Left lung (tissue), 10 donors: ENCODE measurements around the gene TTC8. TPM values are rescaled to one million over a fixed set of nuclear protein-coding genes. Genes with fewer than 3 reads are reported as not detected.

Source experiments
- ATAC-seq: fragments of 200-7000 bp; cut with Tn5 transposase; one replicate; pipeline ENCODE4 v1.9.1; 2020; ENCODE audit warnings: moderate library complexity
- DNase-seq, 4 donors: peaks; one replicate each; pipeline ENCODE4 v3.0.0-alpha.2; 2013 to 2020
- H3K27ac ChIP-seq, 2 donors: fragments of 200-600 bp; sonication (generic) in 1 of 2; one replicate each; pipeline versions ENCODE4 v1.5.0 to v1.8.0; 2020 to 2021
- H3K27me3 ChIP-seq, 2 donors: fragments of 200-600 bp; sonication (generic) in 1 of 2; one replicate each; pipeline versions ENCODE4 v1.5.0 to v1.8.0; 2020 to 2021
- H3K36me3 ChIP-seq, 2 donors: fragments of 200-600 bp; sonication (generic) in 1 of 2; one replicate each; pipeline versions ENCODE4 v1.5.0 to v1.8.0; 2020 to 2021
- H3K4me1 ChIP-seq, 2 donors: fragments of 200-600 bp; one replicate each; pipeline ENCODE4 v1.8.0; 2021
- H3K4me3 ChIP-seq, 2 donors: fragments of 200-600 bp; sonication (generic) in 1 of 2; one replicate each; pipeline versions ENCODE4 v1.5.0 to v1.8.0; 2020 to 2021; ENCODE audit warnings: mild to moderate bottlenecking in 1 of 2
- H3K9me3 ChIP-seq, 2 donors: fragments of 200-600 bp; sonication (generic) in 1 of 2; one replicate each; pipeline versions ENCODE4 v1.5.0 to v1.8.0; 2020 to 2021
- CTCF ChIP-seq, 2 donors: fragments of 200-600 bp; sonication (generic) in 1 of 2; IDR thresholded peaks; one replicate each; pipeline versions ENCODE4 v1.5.0 to v1.8.0; 2021; ENCODE audit warnings: antibody characterized with exemption in 2 of 2
- intact Hi-C, 2 donors: fragments of 100-400 bp; cut with DNase I; formaldehyde crosslinking; loops; one replicate each; pipeline versions ENCODE4 v1.11.2 to v1.14.2; 2022
- polyA plus RNA-seq, 6 donors: library from polyadenylated mRNA; unstranded; fragments of 120-200 nt; gene quantifications; one replicate each; pipeline ENCODE4 v1.2.1, GENCODE V29; 2013; ENCODE audit not compliant: insufficient read length in 6 of 6
- total RNA-seq, 2 donors: library from RNA; stranded (reverse); fragmentation: NEBNext Ultra II Directional; extraction: Animal tissue kit (Norgen Biotek cat#: 25700); gene quantifications; one replicate each; pipeline ENCODE4 v1.2.1, GENCODE V29; 2021
- donor health status: DM: no; HTN: yes; CAD: no.
- donor health status: DM: no; HTN: no; CAD: no.

TTC8 gene
- total and polyA plus RNA-seq, 8 donors, result 17.3 to 45.9 (median 38.8) TPM

GRCh38 chr14:88838015-88838414, 13.6 kb downstream of the TTC8 start:
- H3K36me3 ChIP-seq, result no peaks in the 10 kb centered on the region
- no peak for DNase-seq
- H3K27ac ChIP-seq, result no peak overlapping the region
- H3K4me1 ChIP-seq, result no peaks in the 10 kb centered on the region
- no peak overlapping the region for H3K4me3 ChIP-seq
- no peak for ATAC-seq
- no peak for TF ChIP-seq CTCF (IDR thresholded peaks at IDR 0.05)
- no peaks in the 10 kb centered on the region for H3K27me3 ChIP-seq
- no peaks in the 10 kb centered on the region for H3K9me3 ChIP-seq
- intact Hi-C loops, result no loop called here

DNA sequence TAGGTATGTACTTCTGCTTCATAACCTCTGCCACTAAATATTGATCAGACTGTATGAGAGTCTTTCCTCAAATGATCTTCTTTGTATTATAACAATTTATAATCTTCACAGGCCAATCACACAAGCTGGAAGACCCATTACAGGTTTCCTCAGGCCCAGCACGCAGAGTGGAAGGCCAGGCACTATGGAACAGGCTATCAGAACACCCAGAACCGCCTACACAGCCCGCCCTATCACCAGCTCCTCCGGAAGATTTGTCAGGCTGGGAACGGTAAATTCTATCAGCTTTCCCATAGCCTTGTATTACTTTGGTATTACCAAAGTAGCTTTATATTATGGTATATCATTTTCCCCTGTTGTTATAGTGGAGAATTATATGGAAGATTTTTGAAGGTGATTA, 16.5 kb downstream of the TTC8 start:
- Histone ChIP-seq H3K9me3 (no peaks in the 10 kb centered on the region), H3K36me3 (no peaks in the 10 kb centered on the region), H3K27me3 (no peaks in the 10 kb centered on the region), H3K4me3 (no peak overlapping the region), H3K4me1 (no peaks in the 10 kb centered on the region), H3K27ac (no peak overlapping the region)
- ATAC-seq (no peak), DNase-seq (no peak)
- no peak for TF ChIP-seq CTCF (IDR thresholded peaks at IDR 0.05)
- intact Hi-C loops, result no loop called here

DNA sequence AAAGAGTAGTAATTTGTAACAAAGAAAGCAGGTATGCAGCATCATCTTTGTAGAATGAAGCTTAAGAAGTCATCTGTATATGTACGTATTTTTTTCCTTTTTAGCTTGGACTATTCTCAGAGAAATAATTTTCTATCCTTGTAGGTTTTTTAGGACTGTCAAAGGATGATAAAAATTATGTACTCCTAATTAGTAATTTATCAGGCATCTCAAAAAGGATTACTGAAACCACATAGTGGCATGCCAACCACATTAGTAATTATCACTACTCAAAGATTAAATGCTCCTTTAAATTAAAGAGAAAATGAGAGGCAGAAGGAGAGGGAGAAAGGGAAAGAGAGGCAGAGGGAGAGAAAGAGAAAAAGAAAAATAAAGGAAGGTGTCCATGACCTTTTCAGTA, 17.3 kb downstream of the TTC8 start:
- no peaks in the 10 kb centered on the region for H3K9me3 ChIP-seq
- ATAC-seq, result no peak
- H3K27me3 ChIP-seq, result no peaks in the 10 kb centered on the region
- no peak overlapping the region for H3K27ac ChIP-seq
- H3K36me3 ChIP-seq, result no peaks in the 10 kb centered on the region
- DNase-seq, result no peak
- no peak for TF ChIP-seq CTCF (IDR thresholded peaks at IDR 0.05)
- intact Hi-C loops, result no loop called here
- H3K4me3 ChIP-seq, result no peak overlapping the region
- H3K4me1 ChIP-seq, result no peaks in the 10 kb centered on the region

GRCh38 chr14:88842414-88842813, 18.0 kb downstream of the TTC8 start:
- no peaks in the 10 kb centered on the region for H3K27me3 ChIP-seq
- H3K27ac ChIP-seq, result no peak overlapping the region
- no peak for TF ChIP-seq CTCF (IDR thresholded peaks at IDR 0.05)
- ATAC-seq (no peak), DNase-seq (no peak)
- no peaks in the 10 kb centered on the region for H3K36me3 ChIP-seq
- H3K9me3 ChIP-seq, result no peaks in the 10 kb centered on the region
- intact Hi-C loops, result no loop called here
- no peaks in the 10 kb centered on the region for H3K4me1 ChIP-seq
- H3K4me3 ChIP-seq, result no peak overlapping the region

DNA sequence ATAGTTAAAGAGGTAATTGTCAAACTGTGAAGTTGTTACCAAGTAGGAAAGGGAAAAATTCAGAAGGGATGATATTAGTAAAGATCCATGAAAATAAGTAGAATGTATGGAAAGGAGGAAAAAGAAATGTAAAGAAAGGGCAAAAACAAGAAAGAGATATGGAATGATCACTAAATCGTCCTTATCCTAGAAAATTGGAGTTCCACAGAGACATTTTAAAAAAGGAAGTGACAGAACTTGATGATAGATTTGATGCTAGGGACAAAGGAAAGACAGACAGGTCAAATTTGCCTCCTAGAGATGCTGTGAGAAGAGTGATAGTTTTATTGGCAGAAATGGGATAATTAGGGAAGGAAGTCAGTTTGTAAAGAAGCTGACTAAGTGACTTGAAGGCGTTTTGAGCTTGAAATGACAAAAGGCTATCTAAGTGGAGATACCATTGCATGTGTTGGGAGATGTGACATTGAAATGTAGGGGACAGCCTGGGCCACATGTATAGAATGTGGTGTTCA, 20.6 kb downstream of the TTC8 start:
- no peaks in the 10 kb centered on the region for H3K36me3 ChIP-seq
- H3K4me1 ChIP-seq, result no peaks in the 10 kb centered on the region
- DNase-seq (no peak), ATAC-seq (no peak)
- intact Hi-C loops, result no loop called here
- no peak overlapping the region for H3K4me3 ChIP-seq
- H3K27ac ChIP-seq, result no peak overlapping the region
- no peaks in the 10 kb centered on the region for H3K9me3 ChIP-seq
- no peak for TF ChIP-seq CTCF (IDR thresholded peaks at IDR 0.05)
- H3K27me3 ChIP-seq, result no peaks in the 10 kb centered on the region
